Activated CD8-positive, alpha-beta T cell treated with anti-CD3 and anti-CD28 coated beads for 36 hours (primary cell): Measurements from ENCODE around the gene STAB2. TPM values are rescaled to one million over a fixed set of nuclear protein-coding genes. Genes with fewer than 3 reads are reported as not detected.

ENCODE experiments used
- ATAC-seq: fragments of 200-7000 bp; cut with Tn5 transposase; one replicate; pipeline ENCODE4 v1.10.0; 2021; ENCODE audit warnings: mild to moderate bottlenecking, moderate library complexity
- CTCF ChIA-PET: fragments of 350-600 bp; sonication (Branson Sonifier 250); formaldehyde crosslinking; loops from one replicate; lab custom pipeline; 2021; ENCODE audit warnings: antibody characterized with exemption; lab: Charles Lee
- POLR2A ChIA-PET: fragments of 350-600 bp; sonication (Branson Sonifier 250); formaldehyde crosslinking; loops from one replicate; lab custom pipeline; 2021; ENCODE audit warnings: antibody characterized with exemption; lab: Charles Lee
- DNase-seq: peaks from one replicate; pipeline ENCODE4 v3.0.0-alpha.2; 2020
- H3K27ac Mint-ChIP-seq: one replicate; pipeline ENCODE4 v1.8.0; 2021; ENCODE audit warnings: mild to moderate bottlenecking, mixed read lengths
- H3K27me3 Mint-ChIP-seq: one replicate; pipeline ENCODE4 v1.8.0; 2021; ENCODE audit warnings: mixed read lengths
- H3K36me3 Mint-ChIP-seq: one replicate; pipeline ENCODE4 v1.8.0; 2021; ENCODE audit warnings: low read depth, mixed read lengths
- H3K4me1 Mint-ChIP-seq: one replicate; pipeline ENCODE4 v1.8.0; 2021; ENCODE audit warnings: low read depth, mixed read lengths
- H3K4me3 Mint-ChIP-seq: one replicate; pipeline ENCODE4 v1.8.0; 2021; ENCODE audit warnings: mild to moderate bottlenecking, moderate library complexity, mixed read lengths
- H3K9me3 Mint-ChIP-seq: one replicate; pipeline ENCODE4 v1.8.0; 2021; ENCODE audit warnings: mixed read lengths
- intact Hi-C: fragments of 100-400 bp; cut with micrococcal nuclease; formaldehyde crosslinking; loops from one replicate; pipeline ENCODE4 v1.10.0; 2022
- total RNA-seq, 2 experiments: library from RNA; stranded (reverse); gene quantifications; one replicate each; pipeline ENCODE4 v1.2.3, GENCODE V29; 2021
- TF ChIP-seq, protein P1 (sequence below): fragments of 200-600 bp; IDR thresholded peaks from one replicate; pipeline ENCODE4 v1.8.0; 2022; ENCODE audit warnings: antibody characterized with exemption, mild to moderate bottlenecking

The STAB2 gene
- total RNA-seq, 2 experiments from 2014 or later = not detected

DNA sequence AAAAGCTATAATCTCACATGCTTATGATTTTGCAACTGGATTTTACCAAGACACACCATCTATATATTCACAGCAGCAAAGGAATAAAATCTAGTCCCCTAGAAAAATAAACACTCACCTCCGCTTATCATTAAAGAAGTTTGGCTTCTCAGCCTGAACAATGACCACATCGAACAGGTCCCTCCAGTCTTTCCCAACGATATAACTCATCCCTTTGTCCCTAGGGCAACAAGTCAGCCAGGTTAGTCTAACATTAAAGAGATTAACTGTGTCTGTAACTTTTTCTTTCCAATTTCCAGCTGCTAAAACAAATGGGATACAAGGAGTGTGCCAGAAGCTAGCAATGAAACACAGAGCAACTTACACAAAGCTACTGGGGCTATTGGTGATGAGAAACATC is 206.0 kb downstream of the STAB2 start:
- TF ChIP-seq, protein P1, sequence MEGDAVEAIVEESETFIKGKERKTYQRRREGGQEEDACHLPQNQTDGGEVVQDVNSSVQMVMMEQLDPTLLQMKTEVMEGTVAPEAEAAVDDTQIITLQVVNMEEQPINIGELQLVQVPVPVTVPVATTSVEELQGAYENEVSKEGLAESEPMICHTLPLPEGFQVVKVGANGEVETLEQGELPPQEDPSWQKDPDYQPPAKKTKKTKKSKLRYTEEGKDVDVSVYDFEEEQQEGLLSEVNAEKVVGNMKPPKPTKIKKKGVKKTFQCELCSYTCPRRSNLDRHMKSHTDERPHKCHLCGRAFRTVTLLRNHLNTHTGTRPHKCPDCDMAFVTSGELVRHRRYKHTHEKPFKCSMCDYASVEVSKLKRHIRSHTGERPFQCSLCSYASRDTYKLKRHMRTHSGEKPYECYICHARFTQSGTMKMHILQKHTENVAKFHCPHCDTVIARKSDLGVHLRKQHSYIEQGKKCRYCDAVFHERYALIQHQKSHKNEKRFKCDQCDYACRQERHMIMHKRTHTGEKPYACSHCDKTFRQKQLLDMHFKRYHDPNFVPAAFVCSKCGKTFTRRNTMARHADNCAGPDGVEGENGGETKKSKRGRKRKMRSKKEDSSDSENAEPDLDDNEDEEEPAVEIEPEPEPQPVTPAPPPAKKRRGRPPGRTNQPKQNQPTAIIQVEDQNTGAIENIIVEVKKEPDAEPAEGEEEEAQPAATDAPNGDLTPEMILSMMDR = no peak
- no peaks in the 10 kb centered on the region for H3K27me3 Mint-ChIP-seq
- intact Hi-C loops = no loop called here
- H3K4me3 Mint-ChIP-seq = no peak overlapping the region
- ChIA-PET CTCF (interaction anchor here (1.2 kb wide), 1 partner anchor 42 kb away, joined by 3 read pairs; no protein-coding TSS in a partner anchor), POLR2A (no interaction called here)
- ATAC-seq (no peak), DNase-seq (no peak)
- H3K27ac Mint-ChIP-seq = no peak overlapping the region
- no peaks in the 10 kb centered on the region for H3K4me1 Mint-ChIP-seq
- no peaks in the 10 kb centered on the region for H3K9me3 Mint-ChIP-seq
- H3K36me3 Mint-ChIP-seq = peaks cover 21% of the 10 kb centered on the region

DNA sequence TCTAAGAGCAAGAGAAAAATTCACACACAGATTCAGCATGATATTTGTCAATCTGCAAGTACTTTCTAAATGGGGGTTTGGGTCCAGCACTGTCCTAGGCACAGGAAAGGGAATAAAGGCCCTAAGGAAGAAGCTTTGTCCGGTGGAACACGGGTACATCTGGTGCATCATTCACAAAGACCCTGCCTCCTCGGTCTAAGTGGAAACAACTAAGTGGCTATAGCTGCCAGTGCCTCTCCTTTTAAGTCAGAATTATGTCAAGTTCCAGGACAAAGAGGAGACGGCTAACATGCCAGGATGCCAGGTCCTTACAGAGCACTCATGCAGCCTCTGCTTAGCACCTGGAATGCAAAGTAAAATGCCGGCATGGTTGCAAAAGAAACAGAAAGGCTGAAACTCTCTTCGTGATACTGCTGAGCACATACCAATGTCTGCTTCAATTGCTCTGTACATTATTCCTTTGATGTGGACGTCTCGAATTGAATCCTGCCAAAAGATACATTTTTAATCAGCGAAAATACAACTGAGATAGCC is 206.5 kb downstream of the STAB2 start:
- Mint-ChIP-seq H3K36me3 (peaks cover 26% of the 10 kb centered on the region), H3K9me3 (no peaks in the 10 kb centered on the region), H3K4me3 (no peak overlapping the region), H3K27ac (no peak overlapping the region), H3K4me1 (no peaks in the 10 kb centered on the region), H3K27me3 (no peaks in the 10 kb centered on the region)
- ChIA-PET POLR2A (no interaction called here), CTCF (no interaction called here)
- DNase-seq (no peak), ATAC-seq (no peak)
- TF ChIP-seq, protein P1 = no peak
- intact Hi-C loops = no loop called here

DNA sequence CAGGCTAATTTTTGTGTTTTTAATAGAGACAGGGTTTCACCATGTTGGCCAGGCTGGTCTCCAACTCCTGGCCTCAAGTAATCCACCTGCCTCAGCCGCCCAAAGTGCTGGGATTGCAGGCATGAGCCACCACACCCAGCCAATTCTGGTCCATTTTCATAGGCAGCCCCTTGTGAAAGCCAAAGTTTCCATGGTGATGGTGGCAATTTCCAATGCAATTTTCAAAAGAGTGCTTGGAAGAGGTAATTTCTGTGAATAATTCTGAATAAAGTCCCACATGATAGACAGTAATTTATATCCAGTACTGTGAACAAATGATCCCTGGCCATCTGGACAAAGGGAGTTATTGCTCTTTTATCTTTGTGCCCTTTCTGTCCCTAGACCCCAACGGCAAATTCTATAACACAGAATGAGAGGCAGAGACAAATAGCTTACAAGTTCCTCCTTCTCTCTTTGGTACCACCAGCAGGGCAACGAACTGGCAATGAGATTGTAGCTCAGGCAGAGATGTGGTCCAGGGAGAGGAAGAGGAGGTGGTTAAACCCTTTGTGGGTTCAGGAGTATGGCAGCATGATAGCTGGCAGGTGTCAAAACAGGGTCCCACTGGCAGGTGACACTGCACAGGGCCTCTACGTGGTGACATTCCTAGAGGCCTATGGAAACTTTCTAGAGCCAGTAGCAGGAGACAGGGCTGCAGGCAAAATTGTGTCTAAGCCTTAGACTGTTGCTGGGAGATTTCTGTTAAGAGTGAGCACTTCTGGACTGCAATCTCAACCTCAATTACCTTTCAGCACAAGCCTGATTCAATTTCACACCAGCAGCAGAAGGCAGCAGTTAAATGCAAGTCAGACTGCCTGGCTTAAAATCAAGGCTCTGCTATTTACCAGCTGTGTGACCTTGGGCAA is 207.5 kb downstream of the STAB2 start:
- Mint-ChIP-seq H3K4me1 (no peaks in the 10 kb centered on the region), H3K27me3 (no peaks in the 10 kb centered on the region), H3K27ac (no peak overlapping the region), H3K9me3 (no peaks in the 10 kb centered on the region), H3K36me3 (peaks cover 30% of the 10 kb centered on the region), H3K4me3 (no peak overlapping the region)
- TF ChIP-seq, protein P1 = no peak
- no peak for DNase-seq
- POLR2A ChIA-PET = no interaction called here
- intact Hi-C loops = no loop called here
- ATAC-seq = no peak
- CTCF ChIA-PET = no interaction called here

DNA sequence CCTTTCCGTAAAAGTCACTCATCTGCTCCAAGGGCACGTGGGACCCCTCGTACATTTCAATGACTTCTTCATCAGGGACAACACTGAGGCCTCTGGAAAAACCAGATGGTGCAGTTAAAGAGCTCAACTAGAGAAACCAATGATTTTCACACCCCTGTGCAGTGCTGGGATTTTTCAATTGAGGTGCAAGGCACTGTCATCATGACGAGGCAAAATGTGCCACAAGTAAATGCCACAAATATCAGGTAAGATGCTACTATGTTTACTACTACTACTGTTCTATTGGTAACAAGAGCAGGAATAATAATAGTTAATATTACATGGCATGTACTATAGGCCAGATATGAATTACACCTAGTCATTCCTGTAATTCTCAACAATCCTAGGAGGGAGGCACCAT is 211.5 kb downstream of the STAB2 start:
- no peaks in the 10 kb centered on the region for H3K4me1 Mint-ChIP-seq
- H3K36me3 Mint-ChIP-seq = peaks cover 20% of the 10 kb centered on the region
- no peak for ATAC-seq
- intact Hi-C loops = no loop called here
- DNase-seq = no peak
- H3K27ac Mint-ChIP-seq = no peak overlapping the region
- no peak overlapping the region for H3K4me3 Mint-ChIP-seq
- ChIA-PET POLR2A (no interaction called here), CTCF (no interaction called here)
- H3K9me3 Mint-ChIP-seq = no peaks in the 10 kb centered on the region
- TF ChIP-seq, protein P1 = no peak
- no peaks in the 10 kb centered on the region for H3K27me3 Mint-ChIP-seq

DNA sequence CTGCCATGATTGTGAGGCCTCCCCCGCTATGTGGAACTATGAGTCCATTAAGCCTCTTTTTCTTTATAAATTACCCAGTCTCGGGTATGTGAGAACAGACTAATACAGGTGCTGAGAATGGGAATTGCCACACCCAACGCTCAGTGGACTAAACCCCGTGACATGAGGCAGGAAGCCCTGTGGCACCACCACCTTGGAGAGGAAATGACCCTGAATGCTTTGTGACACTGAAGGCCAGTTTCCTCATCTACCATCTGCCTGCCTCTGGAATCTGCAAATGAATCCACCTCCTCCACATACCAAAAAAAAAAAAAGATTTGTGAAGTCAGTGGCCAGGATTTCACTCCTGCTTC is 212.4 kb downstream of the STAB2 start:
- Mint-ChIP-seq H3K36me3 (peaks cover 22% of the 10 kb centered on the region), H3K9me3 (no peaks in the 10 kb centered on the region), H3K4me1 (no peaks in the 10 kb centered on the region), H3K27ac (no peak overlapping the region), H3K4me3 (no peak overlapping the region), H3K27me3 (no peaks in the 10 kb centered on the region)
- CTCF ChIA-PET = no interaction called here
- POLR2A ChIA-PET = no interaction called here
- DNase-seq (no peak), ATAC-seq (no peak)
- intact Hi-C loops = no loop called here
- TF ChIP-seq, protein P1 = no peak
